ENCODE results near the gene KDM2A. TPM values are rescaled to one million over a fixed set of nuclear protein-coding genes. Genes with fewer than 3 reads are reported as not detected.

KDM2A gene
- total RNA-seq, 4 donors from 2014 or later, result 52.2 to 104 (median 75.7) TPM

DNA sequence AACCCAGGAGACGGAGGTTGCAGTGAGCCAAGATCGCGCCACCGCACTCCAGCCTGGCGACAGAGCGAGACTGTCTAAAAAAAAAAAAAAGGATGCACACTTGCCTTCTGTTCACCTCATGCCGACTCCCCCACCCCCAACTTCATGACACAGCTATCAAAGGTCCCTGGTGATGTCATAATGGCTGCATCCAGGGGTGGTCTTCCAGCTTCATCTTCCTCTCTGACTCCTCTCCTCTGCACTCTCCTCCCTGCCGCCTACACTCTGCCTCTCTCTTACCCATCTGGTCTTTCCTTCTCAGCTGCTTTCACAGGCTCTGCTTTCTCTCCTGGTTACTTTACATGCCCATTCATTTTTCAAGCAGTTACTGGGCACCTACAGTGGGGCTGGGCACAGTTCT is 16.4 kb upstream of the KDM2A start:
- TF ChIP-seq, protein P1, sequence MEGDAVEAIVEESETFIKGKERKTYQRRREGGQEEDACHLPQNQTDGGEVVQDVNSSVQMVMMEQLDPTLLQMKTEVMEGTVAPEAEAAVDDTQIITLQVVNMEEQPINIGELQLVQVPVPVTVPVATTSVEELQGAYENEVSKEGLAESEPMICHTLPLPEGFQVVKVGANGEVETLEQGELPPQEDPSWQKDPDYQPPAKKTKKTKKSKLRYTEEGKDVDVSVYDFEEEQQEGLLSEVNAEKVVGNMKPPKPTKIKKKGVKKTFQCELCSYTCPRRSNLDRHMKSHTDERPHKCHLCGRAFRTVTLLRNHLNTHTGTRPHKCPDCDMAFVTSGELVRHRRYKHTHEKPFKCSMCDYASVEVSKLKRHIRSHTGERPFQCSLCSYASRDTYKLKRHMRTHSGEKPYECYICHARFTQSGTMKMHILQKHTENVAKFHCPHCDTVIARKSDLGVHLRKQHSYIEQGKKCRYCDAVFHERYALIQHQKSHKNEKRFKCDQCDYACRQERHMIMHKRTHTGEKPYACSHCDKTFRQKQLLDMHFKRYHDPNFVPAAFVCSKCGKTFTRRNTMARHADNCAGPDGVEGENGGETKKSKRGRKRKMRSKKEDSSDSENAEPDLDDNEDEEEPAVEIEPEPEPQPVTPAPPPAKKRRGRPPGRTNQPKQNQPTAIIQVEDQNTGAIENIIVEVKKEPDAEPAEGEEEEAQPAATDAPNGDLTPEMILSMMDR (IDR thresholded peaks at IDR 0.05; ENCODE audit: low read depth), result no peak

DNA sequence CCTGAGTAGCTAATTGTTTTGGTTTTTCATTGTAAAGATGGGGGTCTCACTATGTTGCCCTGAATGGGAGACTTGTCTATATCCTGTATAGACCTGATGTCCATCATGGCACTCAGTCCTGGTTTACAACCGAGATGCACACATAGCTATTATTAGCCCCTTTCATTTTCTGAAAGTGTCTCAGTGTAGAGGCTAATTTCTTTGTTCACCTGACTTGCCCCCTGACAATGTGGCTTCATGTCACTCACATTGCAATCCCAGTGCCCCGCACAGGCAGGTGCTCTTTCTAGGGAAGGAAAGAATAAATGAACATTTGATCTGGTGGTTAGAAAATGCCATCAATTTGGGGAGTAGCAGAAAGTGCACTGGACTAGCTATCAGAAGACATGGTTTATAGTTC is 13.1 kb upstream of the KDM2A start:
- TF ChIP-seq, protein P1 (IDR thresholded peaks at IDR 0.05; ENCODE audit: low read depth), result no peak

DNA sequence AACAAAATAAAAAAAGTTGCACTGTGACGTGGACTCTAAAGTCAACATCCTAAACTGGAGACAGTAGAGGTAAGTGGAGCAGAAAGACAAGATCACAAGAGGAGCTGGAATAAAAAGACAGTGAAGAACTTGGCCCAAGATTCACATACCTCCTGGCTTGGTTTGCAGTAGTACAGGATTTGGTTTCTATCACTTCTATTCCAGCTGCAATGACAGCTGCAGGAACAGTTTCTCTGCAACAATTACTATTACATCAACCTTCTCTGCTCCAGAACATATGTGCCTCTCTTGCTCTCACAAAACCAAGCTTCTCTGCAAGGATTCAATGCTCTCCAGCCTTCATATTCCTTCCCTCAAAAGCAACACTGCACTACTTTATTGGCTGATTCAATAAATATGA is 7.8 kb upstream of the KDM2A start:
- TF ChIP-seq, protein P1 (IDR thresholded peaks at IDR 0.05; ENCODE audit: low read depth), result no peak

GRCh38 chr11:67113231-67113721 is 5.8 kb upstream of the KDM2A start:
- TF ChIP-seq, protein P1 (IDR thresholded peaks at IDR 0.05; ENCODE audit: low read depth), result no peak

DNA sequence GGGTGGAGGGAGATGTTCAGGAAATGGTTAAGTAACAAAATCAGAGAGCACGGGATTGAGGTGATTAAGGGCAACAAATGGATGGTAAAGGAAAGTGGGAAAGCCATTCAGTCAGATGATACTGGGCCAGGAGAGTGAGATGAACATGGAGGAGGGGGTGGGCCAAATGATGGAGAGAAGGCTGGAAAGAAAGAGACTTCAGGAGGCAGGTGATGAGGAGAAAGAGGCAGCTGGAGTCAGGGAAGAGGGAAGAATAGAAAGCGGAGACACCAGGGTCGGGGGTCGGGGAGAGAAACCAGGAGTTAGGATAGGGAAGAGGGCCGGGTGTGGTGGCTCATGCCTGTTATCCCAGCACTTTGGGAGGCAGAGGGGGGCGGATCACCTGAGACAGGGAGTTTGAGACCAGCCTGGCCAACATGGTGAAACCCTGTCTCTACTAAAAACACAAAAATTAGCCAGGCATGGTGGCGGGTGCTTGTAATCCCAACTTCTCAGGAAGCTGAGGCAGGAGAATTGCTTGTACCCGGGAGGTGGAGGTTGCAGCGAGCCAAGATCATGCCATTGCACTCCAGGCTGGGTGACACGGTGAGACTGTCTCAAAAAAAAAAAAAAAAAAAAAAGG is 4.7 kb upstream of the KDM2A start:
- TF ChIP-seq, protein P1 (IDR thresholded peaks at IDR 0.05; ENCODE audit: low read depth), result no peak

GRCh38 chr11:67116758-67117105 is 2.3 kb upstream of the KDM2A start:
- TF ChIP-seq, protein P1 (IDR thresholded peaks at IDR 0.05; ENCODE audit: low read depth), result no peak

DNA sequence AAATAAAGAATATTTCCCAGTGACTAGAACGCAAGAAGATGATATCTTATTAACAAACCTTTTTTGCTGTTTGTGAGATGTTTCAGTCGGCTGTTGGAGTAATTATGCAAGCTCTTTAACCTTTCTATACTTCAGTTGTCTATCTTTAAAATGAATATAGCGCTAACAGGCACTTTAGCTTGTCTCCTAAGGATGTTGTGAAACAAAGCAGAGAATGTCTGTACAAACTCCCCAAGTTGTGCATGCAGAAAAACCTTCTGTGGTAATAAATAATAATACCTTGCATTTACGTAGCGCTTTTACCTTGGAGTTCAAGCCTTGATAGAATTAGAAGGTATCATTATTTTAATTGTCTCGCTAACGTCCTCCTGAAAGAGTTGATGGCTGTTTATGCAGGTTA is 1.9 kb upstream of the KDM2A start:
- TF ChIP-seq, protein P1 (IDR thresholded peaks at IDR 0.05; ENCODE audit: low read depth), result no peak

Measured in subcutaneous adipose tissue (tissue), 4 donors.